Esophagus squamous epithelium (tissue), 4 donors: ENCODE measurements around the gene ADPRM.

ENCODE experiments used
- CTCF ChIP-seq, 6 experiments: fragments of 450-650 bp in 4 of 6; fragments of 200-600 bp in 2 of 6; sonication (generic) in 2 of 6; IDR thresholded peaks; one replicate each; pipeline ENCODE4 v1.5.1; 2016 to 2019; ENCODE audit warnings: antibody characterized with exemption in 6 of 6, mild to moderate bottlenecking in 4 of 6, moderate library complexity in 4 of 6
- POLR2A ChIP-seq, 4 donors: fragments of 450-650 bp; IDR thresholded peaks; one replicate each; pipeline ENCODE4 v1.6.1; 2017; ENCODE audit warnings: antibody characterized with exemption in 4 of 4, mild to moderate bottlenecking in 4 of 4, moderate library complexity in 3 of 4

GRCh38 chr17:10664571-10664970 lies 32.8 kb upstream of the ADPRM start:
- TF ChIP-seq CTCF (IDR thresholded peaks at IDR 0.05) (no peak), POLR2A (IDR thresholded peaks at IDR 0.05) (no peak)
